Lower leg skin (tissue), 4 donors: Measurements from ENCODE around the gene FANCI. TPM values are rescaled to one million over a fixed set of nuclear protein-coding genes. Genes with fewer than 3 reads are reported as not detected.
A peak's percentile ranks its signal among the peaks of the same experiment; 100 is the strongest.

ENCODE experiments used
- DNase-seq, 2 donors: peaks; one replicate each; pipeline ENCODE4 v3.0.0-alpha.2; 2019; ENCODE audit warnings: low spot score in 2 of 2
- H3K4me3 ChIP-seq: fragments of 200-600 bp; sonication (generic); 2 replicates; pipeline ENCODE4 v1.5.1; 2017; ENCODE audit warnings: mild to moderate bottlenecking, low read depth; ENCODE audit not compliant: poor library complexity, severe bottlenecking
- POLR2A ChIP-seq, 2 donors: fragments of 450-650 bp; IDR thresholded peaks; one replicate each; pipeline ENCODE4 v1.6.1; 2016 to 2017; ENCODE audit warnings: antibody characterized with exemption in 2 of 2, mild to moderate bottlenecking in 1 of 2, moderate library complexity in 1 of 2
- WGBS, 2 donors: methylation state at CpG; one replicate each; pipeline ENCODE4 v1.1.5; 2018; 5-methylcytosine and 5-hydroxymethylcytosine counted together
- intact Hi-C: fragments of 100-400 bp; cut with DNase I; formaldehyde crosslinking; loops from one replicate; pipeline ENCODE4 v1.15.0; 2023; ENCODE audit warnings: low total_unique reads
- total RNA-seq, 4 donors: library from RNA; depleted of rRNA; stranded (reverse); fragments of >200 nt; gene quantifications; one replicate each; pipeline ENCODE4 v1.1.0, GENCODE V29; 2016
- TF ChIP-seq, protein P1 (sequence below), 3 donors: fragments of 450-650 bp; IDR thresholded peaks; one replicate each; pipeline ENCODE4 v1.5.1; 2016; ENCODE audit warnings: antibody characterized with exemption in 3 of 3, mild to moderate bottlenecking in 3 of 3, moderate library complexity in 2 of 3

The FANCI gene
- total RNA-seq: 10 to 100 TPM in 2 of 4 donors, 1 to 10 TPM in 2; 4.5 to 22.0 (median 8.5) TPM

DNA sequence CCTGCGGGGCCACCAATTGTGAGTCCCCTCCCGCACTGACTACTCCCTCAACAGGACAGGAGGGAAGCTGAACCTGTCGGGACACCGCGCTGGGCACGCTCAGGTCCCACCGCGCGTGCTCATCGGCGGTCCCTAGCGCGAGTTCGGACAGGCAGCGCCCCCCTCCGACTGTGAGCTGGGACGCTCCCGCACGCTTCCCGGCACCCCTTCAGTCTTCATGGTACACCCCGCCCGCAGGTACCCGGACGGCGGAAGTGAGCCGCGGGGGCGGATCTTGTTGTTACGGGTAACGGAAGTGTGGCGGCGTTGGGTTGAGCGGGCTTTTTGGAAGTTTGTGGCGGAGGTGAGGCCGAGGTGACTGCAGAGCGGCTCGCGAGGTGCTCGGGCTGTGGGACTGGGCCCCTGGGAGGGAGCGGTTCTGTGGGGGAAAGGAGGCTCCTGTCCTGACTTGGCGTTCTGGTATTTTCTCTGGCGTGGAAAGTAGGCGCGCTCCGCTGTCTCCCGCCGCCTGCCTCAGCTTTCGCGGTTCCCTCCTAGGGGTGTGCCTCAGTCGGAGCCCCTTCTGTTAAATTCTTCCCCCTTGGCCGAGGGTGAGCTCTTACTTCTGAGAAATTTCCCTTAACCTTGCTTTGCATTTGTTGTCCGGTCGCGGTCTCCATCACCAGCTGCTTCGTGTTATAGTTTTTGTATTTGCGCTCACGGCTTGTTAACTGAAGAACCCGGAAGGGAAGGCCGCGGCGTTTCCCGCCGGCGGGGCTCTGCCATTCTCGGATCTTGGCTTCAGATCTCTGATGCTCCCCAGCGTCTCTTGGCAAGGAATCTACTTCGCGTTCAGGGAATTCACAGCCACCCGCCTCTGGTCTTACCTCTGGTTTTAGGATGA, at the start of gene FANCI:
Gene FANCI, plus strand, starts transcription at position 289 of the 883 bp plus-strand sequence. CDS start 3,669 bp downstream, outside the sequence.
- 0 to 1% methylated on average over 45 to 59 of the region's 69 CpGs for WGBS, 2 donors
- DNase-seq: peak; percentile 94 to 99
- TF ChIP-seq POLR2A (IDR thresholded peaks at IDR 0.05): no peak
- TF ChIP-seq, protein P1, sequence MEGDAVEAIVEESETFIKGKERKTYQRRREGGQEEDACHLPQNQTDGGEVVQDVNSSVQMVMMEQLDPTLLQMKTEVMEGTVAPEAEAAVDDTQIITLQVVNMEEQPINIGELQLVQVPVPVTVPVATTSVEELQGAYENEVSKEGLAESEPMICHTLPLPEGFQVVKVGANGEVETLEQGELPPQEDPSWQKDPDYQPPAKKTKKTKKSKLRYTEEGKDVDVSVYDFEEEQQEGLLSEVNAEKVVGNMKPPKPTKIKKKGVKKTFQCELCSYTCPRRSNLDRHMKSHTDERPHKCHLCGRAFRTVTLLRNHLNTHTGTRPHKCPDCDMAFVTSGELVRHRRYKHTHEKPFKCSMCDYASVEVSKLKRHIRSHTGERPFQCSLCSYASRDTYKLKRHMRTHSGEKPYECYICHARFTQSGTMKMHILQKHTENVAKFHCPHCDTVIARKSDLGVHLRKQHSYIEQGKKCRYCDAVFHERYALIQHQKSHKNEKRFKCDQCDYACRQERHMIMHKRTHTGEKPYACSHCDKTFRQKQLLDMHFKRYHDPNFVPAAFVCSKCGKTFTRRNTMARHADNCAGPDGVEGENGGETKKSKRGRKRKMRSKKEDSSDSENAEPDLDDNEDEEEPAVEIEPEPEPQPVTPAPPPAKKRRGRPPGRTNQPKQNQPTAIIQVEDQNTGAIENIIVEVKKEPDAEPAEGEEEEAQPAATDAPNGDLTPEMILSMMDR (IDR thresholded peaks at IDR 0.05): no peak
- peak within 1 kb of the TSS; percentile 68 for H3K4me3 ChIP-seq
- intact Hi-C loops: no loop called here

DNA sequence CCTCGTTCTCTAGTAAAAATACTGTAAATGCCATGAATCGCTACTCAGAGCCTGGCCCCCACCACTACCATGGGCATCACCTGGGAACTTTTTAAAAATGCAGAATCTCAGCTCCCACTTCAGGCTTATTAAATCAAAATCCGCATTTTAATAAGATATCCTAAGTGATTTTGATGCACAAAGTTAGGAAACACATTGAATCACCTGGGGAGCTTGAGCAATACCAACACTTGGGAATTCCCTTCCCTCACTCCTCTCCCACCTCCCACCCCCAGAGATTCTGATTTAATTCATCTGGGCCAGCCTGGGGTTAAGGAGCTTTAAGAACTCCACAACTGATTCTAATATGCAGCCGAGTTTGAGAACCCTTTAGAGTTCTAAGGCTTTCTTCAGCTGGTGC, 49.2 kb upstream of the FANCI start:
- TF ChIP-seq POLR2A (IDR thresholded peaks at IDR 0.05): no peak
- TF ChIP-seq, protein P1 (IDR thresholded peaks at IDR 0.05): no peak
- WGBS, 2 donors: 70 to 83% methylated on average over 4 of the region's 4 CpGs
- no peak overlapping the region for H3K4me3 ChIP-seq
- intact Hi-C loops: no loop called here
- no peak for DNase-seq

DNA sequence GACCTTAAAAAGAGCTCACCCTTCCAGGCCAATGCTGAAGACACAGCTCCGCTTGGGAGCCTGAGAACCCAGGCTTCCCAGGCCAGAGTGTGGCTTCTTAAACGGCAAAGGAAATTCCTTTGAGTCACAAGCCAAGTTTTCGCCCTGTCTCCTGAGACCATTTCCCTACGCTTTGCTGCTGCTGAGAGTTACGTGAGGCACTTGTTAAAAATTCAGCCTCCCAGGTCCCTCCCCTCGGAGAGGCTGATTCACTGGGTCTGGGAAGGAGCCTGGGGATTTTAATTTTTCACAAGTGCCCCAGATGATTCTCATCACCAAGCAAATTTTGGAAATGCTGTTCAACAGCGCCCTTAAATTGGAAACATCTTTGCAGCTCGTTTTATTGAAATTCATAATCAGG, 47.9 kb upstream of the FANCI start:
- intact Hi-C loops: no loop called here
- TF ChIP-seq POLR2A (IDR thresholded peaks at IDR 0.05): no peak
- TF ChIP-seq, protein P1 (IDR thresholded peaks at IDR 0.05): no peak
- WGBS, 2 donors: 59 to 65% methylated on average over 8 of the region's 8 CpGs
- H3K4me3 ChIP-seq: no peak overlapping the region
- no peak for DNase-seq

DNA sequence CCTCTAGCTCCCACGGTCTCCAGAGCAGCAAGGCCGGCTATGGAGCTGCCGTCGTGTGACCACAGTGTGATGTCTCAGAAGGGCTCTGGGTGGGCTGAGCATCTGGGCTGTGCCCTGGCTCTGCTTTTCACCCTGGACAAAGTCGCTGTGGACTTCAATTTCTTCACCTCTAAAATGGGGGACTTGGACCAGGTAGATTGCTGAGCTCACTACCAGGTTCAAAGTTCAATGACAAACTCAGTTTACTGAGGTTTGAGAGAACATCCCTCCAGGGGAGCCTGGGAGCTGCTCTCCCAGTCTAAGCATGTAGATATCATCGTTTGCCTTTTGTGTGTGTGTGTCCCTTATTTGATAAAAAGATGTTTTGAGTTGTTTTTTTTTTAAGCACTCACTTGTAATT, 47.5 kb upstream of the FANCI start:
- TF ChIP-seq, protein P1 (IDR thresholded peaks at IDR 0.05): no peak
- TF ChIP-seq POLR2A (IDR thresholded peaks at IDR 0.05): no peak
- DNase-seq: no peak
- H3K4me3 ChIP-seq: no peak overlapping the region
- intact Hi-C loops: no loop called here
- 79 to 84% methylated on average over 6 of the region's 6 CpGs for WGBS, 2 donors

DNA sequence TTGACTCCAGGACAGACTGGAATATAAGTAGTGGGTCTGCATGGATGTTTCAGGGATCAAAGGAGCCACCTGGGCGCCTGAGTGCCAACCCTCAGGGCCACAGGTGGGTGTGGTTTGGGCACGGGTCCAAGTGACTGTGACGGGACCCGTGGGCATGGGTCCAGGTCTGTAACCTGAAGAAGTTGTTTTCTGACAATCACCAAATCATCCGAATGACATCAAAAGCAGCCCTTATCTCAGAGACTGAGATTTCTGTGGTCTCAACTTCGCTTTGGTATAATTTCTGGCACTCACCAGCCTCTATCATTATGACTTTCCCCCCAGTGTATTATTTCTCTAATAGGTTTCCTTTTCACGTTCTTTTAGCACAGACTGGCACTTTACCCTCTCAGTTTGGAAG, 46.8 kb upstream of the FANCI start:
- DNase-seq: no peak
- TF ChIP-seq, protein P1 (IDR thresholded peaks at IDR 0.05): no peak
- no peak for TF ChIP-seq POLR2A (IDR thresholded peaks at IDR 0.05)
- intact Hi-C loops: no loop called here
- H3K4me3 ChIP-seq: no peak overlapping the region
- WGBS, 2 donors: 26 to 35% methylated on average over 7 of the region's 7 CpGs
